Measurements from ENCODE around the gene DOC2A.

Gene DOC2A

DNA sequence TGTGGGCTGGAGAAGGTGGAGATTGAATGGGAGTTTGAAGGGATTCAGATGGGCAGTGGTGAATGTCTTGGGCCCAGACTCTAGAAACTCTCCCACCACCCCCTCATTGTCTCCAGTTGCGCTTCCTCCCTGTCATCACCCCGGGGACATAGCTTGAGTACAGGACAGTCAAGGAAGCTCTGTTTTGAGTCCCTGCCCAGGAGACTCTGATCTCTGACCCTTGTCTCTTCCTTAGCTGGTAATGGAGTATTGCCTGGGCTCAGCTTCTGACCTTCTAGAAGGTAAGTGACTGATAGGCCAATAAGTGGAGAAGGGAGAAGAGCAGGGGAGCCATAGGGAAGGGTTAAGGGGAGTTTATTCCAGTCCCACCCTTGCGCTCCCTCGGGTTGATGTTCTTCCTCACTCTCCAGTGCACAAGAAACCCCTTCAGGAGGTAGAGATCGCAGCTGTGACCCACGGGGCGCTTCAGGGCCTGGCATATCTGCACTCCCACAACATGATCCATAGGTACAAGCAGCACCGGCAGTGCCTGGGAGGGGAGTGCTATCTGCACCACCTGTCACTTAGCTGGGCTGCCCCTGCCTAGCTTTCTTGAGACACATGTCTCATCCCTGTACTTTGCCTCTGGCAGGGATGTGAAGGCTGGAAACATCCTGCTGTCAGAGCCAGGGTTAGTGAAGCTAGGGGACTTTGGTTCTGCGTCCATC, 32.1 kb downstream of the DOC2A start (continued):
- TF ChIP-seq ZNF677 (tag by site-specific recombination; IDR thresholded peaks at IDR 0.05), result no peak
- no peak for TF ChIP-seq ZNF16 (tag by site-specific recombination; IDR thresholded peaks at IDR 0.05; ENCODE audit: low read depth)
- no peak for TF ChIP-seq ZNF214 (tag by site-specific recombination; IDR thresholded peaks at IDR 0.05; ENCODE audit: borderline replicate concordance)
- TF ChIP-seq ZNF785 (tag by site-specific recombination; IDR thresholded peaks at IDR 0.05), result no peak
- TF ChIP-seq ZNF600 (tag by site-specific recombination; IDR thresholded peaks at IDR 0.05), result no peak
- no peak for TF ChIP-seq ZNF555 (tag by site-specific recombination; conservative IDR thresholded peaks at IDR 0.05)
- no peak for TF ChIP-seq ZBTB11 (tag by site-specific recombination; conservative IDR thresholded peaks at IDR 0.05; ENCODE audit: low read depth)
- no peak for TF ChIP-seq ZNF621 (tag by site-specific recombination; IDR thresholded peaks at IDR 0.05)
- TF ChIP-seq ZNF747 (tag by site-specific recombination; IDR thresholded peaks at IDR 0.05), result no peak
- TF ChIP-seq ZNF654 (tag by site-specific recombination; IDR thresholded peaks at IDR 0.05; ENCODE audit: low read depth), result no peak

- CTCF ChIA-PET, result no interaction called here
- TF ChIP-seq ZNF501 (tag by site-specific recombination; IDR thresholded peaks at IDR 0.05) (no peak), ZFP37 (tag by site-specific recombination; IDR thresholded peaks at IDR 0.05) (no peak), ZNF121 (tag by site-specific recombination; IDR thresholded peaks at IDR 0.05) (no peak), ZNF621 (tag by site-specific recombination; IDR thresholded peaks at IDR 0.05) (no peak), HOXA7 (CRISPR knock-in tag; IDR thresholded peaks at IDR 0.05; ENCODE audit: borderline replicate concordance) (no peak), ZNF561 (tag by site-specific recombination; IDR thresholded peaks at IDR 0.05; ENCODE audit: borderline replicate concordance) (no peak), ZNF23 (tag by site-specific recombination; IDR thresholded peaks at IDR 0.05; ENCODE audit: borderline replicate concordance) (no peak), ZNF292 (tag by site-specific recombination; IDR thresholded peaks at IDR 0.05; ENCODE audit: borderline replicate concordance, low read depth) (no peak), ZNF239 (tag by site-specific recombination; IDR thresholded peaks at IDR 0.05) (no peak), ZBTB20 (tag by site-specific recombination; IDR thresholded peaks at IDR 0.05) (no peak), ZNF830 (tag by site-specific recombination; IDR thresholded peaks at IDR 0.05; ENCODE audit: low read depth) (no peak), EGR2 (tag by site-specific recombination; IDR thresholded peaks at IDR 0.05; ENCODE audit: low read depth) (no peak), ZNF398 (tag by site-specific recombination; IDR thresholded peaks at IDR 0.05) (no peak), ZNF48 (tag by site-specific recombination; IDR thresholded peaks at IDR 0.05) (no peak)
- TF ChIP-seq, protein P1, sequence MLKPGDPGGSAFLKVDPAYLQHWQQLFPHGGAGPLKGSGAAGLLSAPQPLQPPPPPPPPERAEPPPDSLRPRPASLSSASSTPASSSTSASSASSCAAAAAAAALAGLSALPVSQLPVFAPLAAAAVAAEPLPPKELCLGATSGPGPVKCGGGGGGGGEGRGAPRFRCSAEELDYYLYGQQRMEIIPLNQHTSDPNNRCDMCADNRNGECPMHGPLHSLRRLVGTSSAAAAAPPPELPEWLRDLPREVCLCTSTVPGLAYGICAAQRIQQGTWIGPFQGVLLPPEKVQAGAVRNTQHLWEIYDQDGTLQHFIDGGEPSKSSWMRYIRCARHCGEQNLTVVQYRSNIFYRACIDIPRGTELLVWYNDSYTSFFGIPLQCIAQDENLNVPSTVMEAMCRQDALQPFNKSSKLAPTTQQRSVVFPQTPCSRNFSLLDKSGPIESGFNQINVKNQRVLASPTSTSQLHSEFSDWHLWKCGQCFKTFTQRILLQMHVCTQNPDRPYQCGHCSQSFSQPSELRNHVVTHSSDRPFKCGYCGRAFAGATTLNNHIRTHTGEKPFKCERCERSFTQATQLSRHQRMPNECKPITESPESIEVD (tag by site-specific recombination; IDR thresholded peaks at IDR 0.05), result no peak
- TF ChIP-seq, protein P2, sequence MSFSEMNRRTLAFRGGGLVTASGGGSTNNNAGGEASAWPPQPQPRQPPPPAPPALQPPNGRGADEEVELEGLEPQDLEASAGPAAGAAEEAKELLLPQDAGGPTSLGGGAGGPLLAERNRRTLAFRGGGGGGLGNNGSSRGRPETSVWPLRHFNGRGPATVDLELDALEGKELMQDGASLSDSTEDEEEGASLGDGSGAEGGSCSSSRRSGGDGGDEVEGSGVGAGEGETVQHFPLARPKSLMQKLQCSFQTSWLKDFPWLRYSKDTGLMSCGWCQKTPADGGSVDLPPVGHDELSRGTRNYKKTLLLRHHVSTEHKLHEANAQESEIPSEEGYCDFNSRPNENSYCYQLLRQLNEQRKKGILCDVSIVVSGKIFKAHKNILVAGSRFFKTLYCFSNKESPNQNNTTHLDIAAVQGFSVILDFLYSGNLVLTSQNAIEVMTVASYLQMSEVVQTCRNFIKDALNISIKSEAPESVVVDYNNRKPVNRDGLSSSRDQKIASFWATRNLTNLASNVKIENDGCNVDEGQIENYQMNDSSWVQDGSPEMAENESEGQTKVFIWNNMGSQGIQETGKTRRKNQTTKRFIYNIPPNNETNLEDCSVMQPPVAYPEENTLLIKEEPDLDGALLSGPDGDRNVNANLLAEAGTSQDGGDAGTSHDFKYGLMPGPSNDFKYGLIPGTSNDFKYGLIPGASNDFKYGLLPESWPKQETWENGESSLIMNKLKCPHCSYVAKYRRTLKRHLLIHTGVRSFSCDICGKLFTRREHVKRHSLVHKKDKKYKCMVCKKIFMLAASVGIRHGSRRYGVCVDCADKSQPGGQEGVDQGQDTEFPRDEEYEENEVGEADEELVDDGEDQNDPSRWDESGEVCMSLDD (tag by site-specific recombination; IDR thresholded peaks at IDR 0.05), result no peak
- TF ChIP-seq, protein P3, sequence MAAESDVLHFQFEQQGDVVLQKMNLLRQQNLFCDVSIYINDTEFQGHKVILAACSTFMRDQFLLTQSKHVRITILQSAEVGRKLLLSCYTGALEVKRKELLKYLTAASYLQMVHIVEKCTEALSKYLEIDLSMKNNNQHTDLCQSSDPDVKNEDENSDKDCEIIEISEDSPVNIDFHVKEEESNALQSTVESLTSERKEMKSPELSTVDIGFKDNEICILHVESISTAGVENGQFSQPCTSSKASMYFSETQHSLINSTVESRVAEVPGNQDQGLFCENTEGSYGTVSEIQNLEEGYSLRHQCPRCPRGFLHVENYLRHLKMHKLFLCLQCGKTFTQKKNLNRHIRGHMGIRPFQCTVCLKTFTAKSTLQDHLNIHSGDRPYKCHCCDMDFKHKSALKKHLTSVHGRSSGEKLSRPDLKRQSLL (tag by site-specific recombination; IDR thresholded peaks at IDR 0.05), result no peak
These were observed 32.7 kb downstream of the DOC2A start for GRCh38 chr16:29978081-29978480.

More at GRCh38 chr16:29978081-29978480, 32.7 kb downstream of the DOC2A start:
- POLR2A ChIA-PET, result interaction anchor here (1.0 to 1.3 kb wide), 3 partner anchors 11 to 17 kb away, joined by 3 to 5 read pairs (median 3); partner anchors contain the start of genes HIRIP3 and TMEM219
- Histone ChIP-seq H3K4me3 (ENCODE audit: low read depth, low read length) (no peak overlapping the region), H3K27ac (ENCODE audit: extremely low read depth, low read depth, low read length) (no peak overlapping the region), H3K4me1 (ENCODE audit: control insufficient read depth, insufficient read depth, low read length) (peaks cover 8% of the 10 kb centered on the region), H3K36me3 (ENCODE audit: control insufficient read depth in 2 of 2, insufficient read depth in 1 of 2, low read length in 2 of 2) (peaks cover 20 to 78% of the 10 kb centered on the region in 2 experiments; a peak in 2 of 3 replicates), H3K9me3 (ENCODE audit: control insufficient read depth, insufficient read depth, low read depth, low read length) (no peaks in the 10 kb centered on the region)
